Measurements from ENCODE around the gene ZNF443. TPM values are rescaled to one million over a fixed set of nuclear protein-coding genes. Genes with fewer than 3 reads are reported as not detected.
"Not testable (repeated sequence)": the region's sequence is repeated elsewhere in the genome, so short reads cannot be mapped to it uniquely, and the experiment has no call there.

ZNF443 gene
- total RNA-seq, 5 donors from 2014 or later (not counting 1 experiment from before 2014, with no cell fraction given), result 3.9 to 6.2 (median 4.5) TPM

DNA sequence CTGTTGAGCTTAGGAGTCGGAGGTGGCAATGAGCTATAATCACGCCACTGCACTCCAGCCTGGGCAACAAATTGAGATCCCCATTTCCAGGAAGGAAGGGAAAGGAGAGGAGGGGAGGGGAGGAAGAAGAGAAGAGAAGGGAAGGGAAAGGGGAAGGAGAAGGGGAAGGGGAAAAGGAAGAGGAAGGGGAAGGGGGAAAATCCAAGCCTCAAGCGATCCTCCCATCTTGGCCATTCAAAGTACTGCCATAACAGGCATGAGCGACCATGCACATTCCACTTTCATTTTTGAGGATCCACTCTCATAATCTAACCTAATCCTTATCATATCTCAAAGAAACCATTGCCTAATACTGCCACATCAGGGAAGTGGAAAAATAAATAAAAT lies 14.9 kb downstream of the ZNF443 start:
- no peak for DNase-seq
- Histone ChIP-seq H3K27me3 (replicated peaks in 1 of 2; ENCODE audit: control insufficient read depth in 2 of 2, extremely low read depth in 1 of 2, insufficient read depth in 2 of 2, low read length in 1 of 2) (no peaks in the 10 kb centered on the region), H3K27ac (ENCODE audit: low read length) (no peak overlapping the region), H3K9me3 (peaks cover 10% of the 10 kb centered on the region), H3K36me3 (ENCODE audit: control insufficient read depth in 2 of 2, extremely low read depth in 1 of 2, insufficient read depth in 1 of 2, low read length in 1 of 2) (peaks cover 0 to 5% of the 10 kb centered on the region in 2 donors), H3K4me1 (ENCODE audit: control insufficient read depth in 1 of 2, extremely low read depth in 1 of 2, insufficient read depth in 2 of 2, low read length in 2 of 2) (no peaks in the 10 kb centered on the region), H3K4me3 (ENCODE audit: control insufficient read depth in 1 of 2, extremely low read depth in 1 of 2, low read length in 1 of 2) (no peak overlapping the region)
- Mint-ChIP-seq H3K4me1 (no peaks in the 10 kb centered on the region), H3K9me3 (peaks cover 7 to 35% (median 34%) of the 10 kb centered on the region in 3 donors), H3K27ac (no peak overlapping the region), H3K27me3 (no peaks in the 10 kb centered on the region), H3K36me3 (peaks cover 51% of the 10 kb centered on the region), H3K4me3 (no peak overlapping the region)
- WGBS (ENCODE audit: insufficient coverage), result no CpG with 5 or more reads among the region's 4 CpGs
- ChIA-PET CTCF (no interaction called here), POLR2A (interaction anchor here in 1 of 2 donors (0.5 kb wide), 1 partner anchor 26 kb away, joined by 7 read pairs; no protein-coding TSS in a partner anchor)
- ATAC-seq (replicated peaks in 1 of 4), result no peak

DNA sequence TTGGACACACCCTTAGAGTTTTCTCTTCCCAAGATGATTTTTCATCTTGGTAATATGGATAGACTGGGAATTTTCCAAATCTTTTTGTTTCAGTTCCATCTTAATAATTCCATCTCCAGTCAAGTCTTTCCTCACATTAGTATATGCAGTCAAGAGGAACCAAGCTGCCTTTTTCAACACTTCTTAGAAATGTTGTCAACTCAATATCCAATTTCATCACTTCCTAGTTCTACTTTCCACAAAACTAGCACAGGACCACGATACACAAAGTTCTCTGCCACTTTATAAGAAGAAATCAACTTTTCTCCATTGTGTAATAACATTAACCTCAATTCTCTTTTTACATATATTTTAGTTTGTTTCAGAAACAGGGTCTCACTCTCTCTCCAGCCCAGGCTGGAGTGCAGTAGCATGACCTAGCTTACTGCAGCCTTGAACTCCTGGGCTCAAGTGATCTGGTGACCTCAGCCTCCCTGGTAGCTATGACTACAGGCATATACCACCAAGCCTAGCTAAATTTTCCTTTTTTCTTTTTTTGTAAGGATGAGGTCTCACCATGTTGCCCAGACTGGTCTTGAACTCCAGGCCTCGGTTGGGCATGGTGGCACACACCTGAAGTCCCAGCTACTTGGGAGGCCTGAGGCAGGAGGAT lies 15.5 kb downstream of the ZNF443 start:
- no peak for DNase-seq
- no peak for ATAC-seq (replicated peaks in 1 of 4)
- Mint-ChIP-seq H3K9me3 (peaks cover 6 to 30% (median 29%) of the 10 kb centered on the region in 3 donors), H3K27me3 (no peaks in the 10 kb centered on the region), H3K4me3 (no peak overlapping the region), H3K4me1 (no peaks in the 10 kb centered on the region), H3K36me3 (peaks cover 47% of the 10 kb centered on the region), H3K27ac (no peak overlapping the region)
- H3K9me3 ChIP-seq, result peaks cover 7% of the 10 kb centered on the region
- 80% methylated on average over 1 of the region's 2 CpGs for WGBS (ENCODE audit: insufficient coverage)
- POLR2A ChIA-PET, result interaction anchor here in 1 of 2 donors (0.5 kb wide), 1 partner anchor 26 kb away, joined by 7 read pairs; no protein-coding TSS in a partner anchor
- H3K27ac ChIP-seq (ENCODE audit: low read length), result no peak overlapping the region
- peaks cover 0 to 2% of the 10 kb centered on the region in 2 donors for H3K36me3 ChIP-seq (ENCODE audit: control insufficient read depth in 2 of 2, extremely low read depth in 1 of 2, insufficient read depth in 1 of 2, low read length in 1 of 2)
- CTCF ChIA-PET, result no interaction called here
- no peaks in the 10 kb centered on the region for H3K27me3 ChIP-seq (replicated peaks in 1 of 2; ENCODE audit: control insufficient read depth in 2 of 2, extremely low read depth in 1 of 2, insufficient read depth in 2 of 2, low read length in 1 of 2)
- H3K4me3 ChIP-seq (ENCODE audit: control insufficient read depth in 1 of 2, extremely low read depth in 1 of 2, low read length in 1 of 2), result no peak overlapping the region
- H3K4me1 ChIP-seq (ENCODE audit: control insufficient read depth in 1 of 2, extremely low read depth in 1 of 2, insufficient read depth in 2 of 2, low read length in 2 of 2), result no peaks in the 10 kb centered on the region

DNA sequence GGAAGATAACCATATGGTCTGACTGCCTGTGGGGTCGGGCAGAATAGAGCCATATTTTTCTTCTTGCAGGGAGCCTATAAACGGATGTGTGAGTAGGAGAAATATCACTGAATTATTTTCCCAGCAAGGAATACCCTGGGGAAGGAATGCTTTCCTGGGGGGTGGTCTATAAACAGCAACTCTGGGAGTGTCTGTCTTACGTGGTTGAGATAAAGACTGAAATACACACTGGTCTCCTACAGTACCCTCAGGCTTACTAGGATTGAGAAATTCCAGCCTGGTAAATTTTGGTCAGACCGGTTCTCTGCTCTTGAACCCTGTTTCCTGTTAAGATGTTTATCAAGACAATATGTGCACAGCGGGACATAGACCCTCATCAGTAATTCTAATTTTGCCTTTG lies 23.5 kb downstream of the ZNF443 start:
- H3K4me1 ChIP-seq (ENCODE audit: control insufficient read depth in 1 of 2, extremely low read depth in 1 of 2, insufficient read depth in 2 of 2, low read length in 2 of 2); H3K27me3 Mint-ChIP-seq; DNase-seq; H3K4me1 Mint-ChIP-seq; H3K4me3 ChIP-seq (ENCODE audit: control insufficient read depth in 1 of 2, extremely low read depth in 1 of 2, low read length in 1 of 2); POLR2A ChIA-PET; H3K27me3 ChIP-seq (replicated peaks in 1 of 2; ENCODE audit: control insufficient read depth in 2 of 2, extremely low read depth in 1 of 2, insufficient read depth in 2 of 2, low read length in 1 of 2); CTCF ChIA-PET; H3K27ac ChIP-seq (ENCODE audit: low read length); H3K27ac Mint-ChIP-seq; H3K36me3 ChIP-seq (ENCODE audit: control insufficient read depth in 2 of 2, extremely low read depth in 1 of 2, insufficient read depth in 1 of 2, low read length in 1 of 2); H3K4me3 Mint-ChIP-seq; ATAC-seq (replicated peaks in 1 of 4); H3K9me3 ChIP-seq: not testable (repeated sequence)
- H3K9me3 Mint-ChIP-seq, result peaks cover 0 to 21% (median 18%) of the 10 kb centered on the region in 3 donors
- peaks cover 25% of the 10 kb centered on the region for H3K36me3 Mint-ChIP-seq
- 88% methylated on average over 1 of the region's 5 CpGs for WGBS (ENCODE audit: insufficient coverage)

DNA sequence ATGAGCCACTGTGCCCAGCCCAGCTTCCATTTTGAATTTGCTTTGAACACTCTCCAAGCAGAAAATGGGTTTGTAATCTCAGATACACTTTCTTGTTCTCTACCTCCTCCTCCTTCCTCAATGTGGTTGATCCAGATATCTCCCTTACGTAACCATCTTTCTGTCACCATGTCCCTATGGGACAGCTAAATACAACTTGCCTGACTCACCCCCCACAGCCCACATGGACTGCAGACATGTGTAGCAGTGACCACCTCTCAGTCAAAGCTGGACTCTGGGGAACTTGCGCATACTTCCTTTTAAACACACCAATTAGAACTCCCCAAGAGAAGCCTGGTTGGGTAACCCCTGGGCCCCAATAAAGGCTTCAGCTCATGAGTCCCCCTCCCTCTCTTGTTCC lies 28.9 kb downstream of the ZNF443 start:
- Mint-ChIP-seq H3K4me3 (no peak overlapping the region), H3K27ac (no peak overlapping the region), H3K27me3 (no peaks in the 10 kb centered on the region), H3K4me1 (no peaks in the 10 kb centered on the region), H3K36me3 (peaks cover 8% of the 10 kb centered on the region), H3K9me3 (peaks cover 0 to 18% (median 14%) of the 10 kb centered on the region in 3 donors)
- no peaks in the 10 kb centered on the region for H3K36me3 ChIP-seq (ENCODE audit: control insufficient read depth in 2 of 2, extremely low read depth in 1 of 2, insufficient read depth in 1 of 2, low read length in 1 of 2)
- no peak for DNase-seq
- ChIA-PET POLR2A (interaction anchor here in 1 of 2 donors (0.6 kb wide), 1 partner anchor 266 kb away, joined by 3 read pairs; no protein-coding TSS in a partner anchor), CTCF (interaction anchor here in 1 of 2 donors (0.5 kb wide), 1 partner anchor 419 kb away, joined by 3 read pairs; no protein-coding TSS in a partner anchor)
- no peaks in the 10 kb centered on the region for H3K27me3 ChIP-seq (replicated peaks in 1 of 2; ENCODE audit: control insufficient read depth in 2 of 2, extremely low read depth in 1 of 2, insufficient read depth in 2 of 2, low read length in 1 of 2)
- no peaks in the 10 kb centered on the region for H3K4me1 ChIP-seq (ENCODE audit: control insufficient read depth in 1 of 2, extremely low read depth in 1 of 2, insufficient read depth in 2 of 2, low read length in 2 of 2)
- WGBS (ENCODE audit: insufficient coverage), result 100% methylated on average over 2 of the region's 2 CpGs
- no peak for ATAC-seq (replicated peaks in 1 of 4)
- H3K9me3 ChIP-seq, result no peaks in the 10 kb centered on the region
- H3K4me3 ChIP-seq (ENCODE audit: control insufficient read depth in 1 of 2, extremely low read depth in 1 of 2, low read length in 1 of 2), result no peak overlapping the region
- no peak overlapping the region for H3K27ac ChIP-seq (ENCODE audit: low read length)

DNA sequence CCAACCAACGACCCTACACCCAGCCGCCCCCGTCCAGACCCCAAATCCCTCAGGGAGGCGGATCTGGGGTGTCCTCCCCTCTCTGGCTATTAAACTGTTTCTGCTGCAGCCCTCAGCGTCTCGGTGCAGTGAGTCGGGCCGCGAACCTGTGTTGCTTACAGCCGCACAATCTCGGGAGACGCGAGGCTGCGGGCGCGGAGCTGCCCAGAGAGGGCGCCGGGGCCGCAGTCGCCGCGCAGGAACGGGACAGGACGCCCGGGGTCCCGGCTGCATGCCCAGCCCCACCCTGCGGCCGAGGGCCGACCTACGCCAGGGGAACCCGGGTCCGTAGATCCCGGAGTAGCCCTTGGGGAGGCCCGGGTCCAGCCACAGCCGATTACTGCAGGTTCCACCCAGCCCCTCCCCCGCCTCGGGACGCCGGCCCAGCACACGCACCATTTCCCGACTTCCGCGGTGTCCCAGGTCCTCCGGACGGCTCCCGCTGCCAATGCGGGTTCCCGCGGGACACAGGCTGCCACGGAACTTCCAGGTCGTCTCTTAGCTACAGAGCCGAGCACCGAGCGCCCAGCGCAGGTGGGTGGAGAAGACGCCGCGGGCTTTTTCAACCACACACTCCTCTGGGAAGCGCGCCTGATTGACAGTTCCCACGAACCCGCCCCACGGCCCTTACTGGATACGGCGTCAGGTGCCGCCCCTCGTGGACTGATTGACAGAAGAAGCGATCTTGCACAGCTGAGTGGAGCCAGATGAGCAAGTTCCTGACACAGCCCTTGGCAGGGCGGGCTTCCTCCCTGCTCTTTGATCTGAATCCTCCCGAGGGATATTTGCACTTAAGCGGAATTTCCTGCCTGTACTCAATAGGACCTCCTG lies 40.0 kb downstream of the ZNF443 start, which contains the start of gene ZNF799:
TSS of gene ZNF799 (minus strand) at position 639 of the 870 bp plus-strand sequence. CDS start at position 438, 201 bp downstream.
- DNase-seq (peak; percentile 48 to 85 (median 70)), ATAC-seq (replicated peaks in 1 of 4) (peak; percentile 93 to 98 (median 96))
- CTCF ChIA-PET, result no interaction called here
- Histone ChIP-seq H3K4me3 (ENCODE audit: control insufficient read depth in 1 of 2, extremely low read depth in 1 of 2, low read length in 1 of 2) (peak within 1 kb of the TSS; percentile 73 to 98), H3K36me3 (ENCODE audit: control insufficient read depth in 2 of 2, extremely low read depth in 1 of 2, insufficient read depth in 1 of 2, low read length in 1 of 2) (no peaks in the 10 kb centered on the region), H3K4me1 (ENCODE audit: control insufficient read depth in 1 of 2, extremely low read depth in 1 of 2, insufficient read depth in 2 of 2, low read length in 2 of 2) (peaks cover 2 to 14% of the 10 kb centered on the region in 2 experiments), H3K9me3 (no peaks in the 10 kb centered on the region), H3K27me3 (replicated peaks in 1 of 2; ENCODE audit: control insufficient read depth in 2 of 2, extremely low read depth in 1 of 2, insufficient read depth in 2 of 2, low read length in 1 of 2) (no peaks in the 10 kb centered on the region), H3K27ac (ENCODE audit: low read length) (peak within 1 kb of the TSS; percentile 34)
- Mint-ChIP-seq H3K27me3 (no peaks in the 10 kb centered on the region), H3K4me3 (peak within 1 kb of the TSS; percentile 90 to 94 (median 94)), H3K4me1 (peaks cover 25 to 32% (median 31%) of the 10 kb centered on the region in 3 donors), H3K27ac (peak within 1 kb of the TSS; percentile 72 to 89), H3K36me3 (peaks cover 13% of the 10 kb centered on the region), H3K9me3 (peaks cover 0 to 5% (median 0%) of the 10 kb centered on the region in 3 donors)
- POLR2A ChIA-PET, result no interaction called here
- WGBS (ENCODE audit: insufficient coverage), result under 1% methylated on average over 56 of the region's 71 CpGs

DNA sequence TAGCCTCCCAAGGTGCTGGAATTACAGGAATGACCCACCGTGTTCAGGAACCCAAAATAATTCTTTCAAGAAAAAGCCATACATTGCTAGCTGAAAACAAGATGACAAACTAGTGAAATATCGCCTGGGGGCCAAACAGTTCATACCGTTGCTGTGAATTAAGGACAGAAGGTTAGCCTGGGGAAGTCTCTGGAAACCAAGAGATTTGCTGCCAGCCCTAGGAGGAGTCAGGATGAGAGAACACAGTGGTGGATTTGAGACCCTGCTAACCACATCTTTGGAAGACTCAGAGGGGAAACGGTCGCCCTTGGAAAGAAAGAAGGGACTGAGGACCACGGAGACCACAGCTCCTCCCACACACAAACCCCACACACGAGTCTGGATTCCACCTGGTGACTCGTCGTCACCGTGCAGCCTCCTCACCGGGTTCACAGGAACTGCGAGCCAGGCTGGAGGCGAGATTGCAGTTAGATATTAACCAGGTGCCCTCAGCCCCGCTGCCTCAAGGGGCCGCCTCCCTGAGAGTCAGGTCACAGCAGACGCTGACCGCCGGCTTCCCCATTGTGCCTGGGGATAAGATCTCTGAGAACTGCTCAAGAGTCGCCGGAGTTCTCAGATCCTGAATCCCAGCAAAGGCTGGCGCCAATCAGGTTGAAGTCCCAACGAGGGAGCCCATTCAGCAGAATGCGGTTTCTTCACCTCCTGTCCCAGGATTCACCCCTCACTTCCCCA lies 40.8 kb downstream of the ZNF443 start:
- Mint-ChIP-seq H3K4me3 (peak overlapping the region; percentile 90 to 94 (median 94)), H3K27ac (peak overlapping the region in 1 of 2 donors; percentile 48), H3K4me1 (peaks cover 25 to 34% (median 32%) of the 10 kb centered on the region in 3 donors), H3K36me3 (peaks cover 20% of the 10 kb centered on the region)
- H3K9me3 Mint-ChIP-seq; H3K27me3 ChIP-seq (replicated peaks in 1 of 2; ENCODE audit: control insufficient read depth in 2 of 2, extremely low read depth in 1 of 2, insufficient read depth in 2 of 2, low read length in 1 of 2); H3K27me3 Mint-ChIP-seq; H3K27ac ChIP-seq (ENCODE audit: low read length); CTCF ChIA-PET; H3K9me3 ChIP-seq; H3K36me3 ChIP-seq (ENCODE audit: control insufficient read depth in 2 of 2, extremely low read depth in 1 of 2, insufficient read depth in 1 of 2, low read length in 1 of 2): not testable (repeated sequence)
- WGBS (ENCODE audit: insufficient coverage), result 2% methylated on average over 14 of the region's 23 CpGs
- POLR2A ChIA-PET, result interaction anchor here in 1 of 2 donors (0.7 kb wide), 1 partner anchor 26 kb away, joined by 7 read pairs; no protein-coding TSS in a partner anchor
- peak; percentile 24 to 37 (median 34) for ATAC-seq (replicated peaks in 1 of 4)
- DNase-seq, result peak in 10 of 35 experiments; percentile 0 to 47 (median 2)
- peak overlapping the region; percentile 73 to 98 for H3K4me3 ChIP-seq (ENCODE audit: control insufficient read depth in 1 of 2, extremely low read depth in 1 of 2, low read length in 1 of 2)
- peaks cover 2 to 14% of the 10 kb centered on the region in 2 experiments for H3K4me1 ChIP-seq (ENCODE audit: control insufficient read depth in 1 of 2, extremely low read depth in 1 of 2, insufficient read depth in 2 of 2, low read length in 2 of 2)
